ENCODE results near the gene ATP11A. TPM values are rescaled to one million over a fixed set of nuclear protein-coding genes. Genes with fewer than 3 reads are reported as not detected.
A peak's percentile ranks its signal among the peaks of the same experiment; 100 is the strongest.

Gene ATP11A
- total RNA-seq, 1 experiment from 2014 or later: 65.3 TPM

DNA sequence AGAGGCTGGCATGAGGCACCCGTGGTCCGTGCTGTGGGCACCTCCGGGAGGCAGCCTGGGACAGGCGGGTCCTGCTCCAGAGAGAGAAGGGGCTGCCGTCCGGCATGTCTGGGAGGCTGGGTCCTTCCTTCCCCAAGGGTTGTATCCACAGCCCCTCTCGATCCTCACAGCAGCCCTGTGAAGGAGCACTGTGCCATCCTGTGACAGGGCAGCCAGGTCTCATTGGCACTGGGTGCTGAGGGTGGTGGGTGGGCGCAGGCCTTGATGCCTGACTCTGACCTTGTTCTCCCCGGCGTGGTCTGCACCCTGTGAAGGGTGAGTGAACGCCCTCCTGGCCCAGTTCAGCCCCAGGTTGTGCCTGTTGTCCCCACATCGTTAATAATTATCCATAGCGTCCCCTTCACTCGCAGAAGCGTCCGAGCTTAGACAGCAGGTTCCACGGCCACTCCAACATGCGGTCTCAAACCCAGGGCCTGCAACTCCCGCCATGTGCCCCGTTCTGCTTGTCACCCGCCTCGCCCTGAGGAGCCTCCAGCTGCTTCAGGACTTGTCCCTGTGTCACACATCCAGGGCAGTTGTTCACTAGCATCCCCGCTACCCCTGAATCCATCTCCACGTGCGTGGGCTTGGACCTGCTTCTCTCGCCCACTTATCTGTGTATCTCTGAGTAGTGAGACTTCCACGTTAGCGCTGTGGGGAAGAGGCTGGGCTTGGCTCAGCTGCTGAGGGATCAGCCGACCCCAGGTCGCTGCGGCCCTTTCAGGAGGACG is 10.6 kb downstream of the ATP11A start:
- no peak overlapping the region for H3K27ac ChIP-seq (ENCODE audit: insufficient read length, low read depth, low read length)
- peak overlapping the region; percentile 50 to 91 (median 87); a peak in 5 of 7 replicates for H3K27ac Mint-ChIP-seq

More for the DNA sequence above, 10.6 kb downstream of the ATP11A start:
- no peaks in the 10 kb centered on the region for H3K27me3 ChIP-seq (ENCODE audit: insufficient read depth, low read length)
- peaks cover 17% of the 10 kb centered on the region for H3K4me1 ChIP-seq (ENCODE audit: insufficient read depth, low read length)
- no peak overlapping the region for H2AK5ac ChIP-seq (ENCODE audit: insufficient read length, low read length)
- no peak overlapping the region for H2AFZ ChIP-seq (ENCODE audit: low read length)
- Mint-ChIP-seq H3K27me3 (ENCODE audit: low read depth) (no peaks in the 10 kb centered on the region; the same call in 1 of the 2 replicates), H3K9me3 (no peaks in the 10 kb centered on the region), H3K36me3 (ENCODE audit: insufficient read depth in 1 of 3, low read depth in 3 of 3) (peaks cover 0 to 18% (median 3%) of the 10 kb centered on the region in 3 experiments), H3K4me3 (no peak overlapping the region; a peak in 1 of 5 replicates), H3K4me1 (peaks cover 41 to 59% of the 10 kb centered on the region in 2 experiments)
- no peak overlapping the region for H2BK120ac ChIP-seq (ENCODE audit: low read depth, low read length, poor library complexity, severe bottlenecking)
- H4K20me1 ChIP-seq (ENCODE audit: control insufficient read depth, insufficient read depth, insufficient read length): peaks cover 3% of the 10 kb centered on the region
- no peak overlapping the region for H3K23ac ChIP-seq (ENCODE audit: insufficient read length, low read depth, low read length)
- no peaks in the 10 kb centered on the region for H3K9me3 ChIP-seq (ENCODE audit: control insufficient read depth, low read depth, low read length)
- no peak overlapping the region for H4K91ac ChIP-seq (ENCODE audit: insufficient read length, low read depth, low read length)
- peaks cover 10% of the 10 kb centered on the region; the same call in 1 of the 2 replicates for H3K79me2 ChIP-seq (ENCODE audit: insufficient read depth, low read length)
- DNase-seq: peak; percentile 22
- no peak overlapping the region for H3T11ph ChIP-seq (ENCODE audit: low read length)
- H2BK20ac ChIP-seq (ENCODE audit: low read depth, low read length, poor library complexity, severe bottlenecking): no peak overlapping the region
- no peak overlapping the region for H3K4ac ChIP-seq (ENCODE audit: low read depth, low read length)
- H3K79me1 ChIP-seq (ENCODE audit: insufficient read depth, low read depth, low read length, poor library complexity, severe bottlenecking): no peaks in the 10 kb centered on the region
- TF ChIP-seq, protein P1, sequence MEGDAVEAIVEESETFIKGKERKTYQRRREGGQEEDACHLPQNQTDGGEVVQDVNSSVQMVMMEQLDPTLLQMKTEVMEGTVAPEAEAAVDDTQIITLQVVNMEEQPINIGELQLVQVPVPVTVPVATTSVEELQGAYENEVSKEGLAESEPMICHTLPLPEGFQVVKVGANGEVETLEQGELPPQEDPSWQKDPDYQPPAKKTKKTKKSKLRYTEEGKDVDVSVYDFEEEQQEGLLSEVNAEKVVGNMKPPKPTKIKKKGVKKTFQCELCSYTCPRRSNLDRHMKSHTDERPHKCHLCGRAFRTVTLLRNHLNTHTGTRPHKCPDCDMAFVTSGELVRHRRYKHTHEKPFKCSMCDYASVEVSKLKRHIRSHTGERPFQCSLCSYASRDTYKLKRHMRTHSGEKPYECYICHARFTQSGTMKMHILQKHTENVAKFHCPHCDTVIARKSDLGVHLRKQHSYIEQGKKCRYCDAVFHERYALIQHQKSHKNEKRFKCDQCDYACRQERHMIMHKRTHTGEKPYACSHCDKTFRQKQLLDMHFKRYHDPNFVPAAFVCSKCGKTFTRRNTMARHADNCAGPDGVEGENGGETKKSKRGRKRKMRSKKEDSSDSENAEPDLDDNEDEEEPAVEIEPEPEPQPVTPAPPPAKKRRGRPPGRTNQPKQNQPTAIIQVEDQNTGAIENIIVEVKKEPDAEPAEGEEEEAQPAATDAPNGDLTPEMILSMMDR (conservative IDR thresholded peaks at IDR 0.05): no peak
- H2BK15ac ChIP-seq (ENCODE audit: low read depth, low read length): no peak overlapping the region
- no peak overlapping the region for H3K9ac ChIP-seq (ENCODE audit: extremely low read depth, insufficient read length, low read length)
- no peak overlapping the region for H4K8ac ChIP-seq (replicated peaks; ENCODE audit: insufficient read length, low read depth, low read length)
- no peak overlapping the region for H3K14ac ChIP-seq (ENCODE audit: insufficient read depth, low read length)
- no CpG with 5 or more reads among the region's 32 CpGs for WGBS (ENCODE audit: extremely low coverage, insufficient read length, low lambda C conversion rate)
- H3K56ac ChIP-seq (ENCODE audit: insufficient read length, low read depth, low read length): no peak overlapping the region
- H3K4me2 ChIP-seq (ENCODE audit: insufficient read depth, insufficient read length, low read length): no peak overlapping the region
- H3K18ac ChIP-seq (ENCODE audit: insufficient read length, low read depth, low read length): no peak overlapping the region
- H3K23me2 ChIP-seq (ENCODE audit: insufficient read length, low read depth, low read length, poor library complexity, severe bottlenecking): no peaks in the 10 kb centered on the region
- no peak overlapping the region for H4K5ac ChIP-seq (ENCODE audit: insufficient read length, low read depth, low read length)
- H2BK12ac ChIP-seq (ENCODE audit: insufficient read length, low read depth, low read length): no peak overlapping the region
- H2BK5ac ChIP-seq (ENCODE audit: insufficient read length, low read length): no peak overlapping the region

Data from H9 (cell line).